K562 (cell line): ENCODE data around the gene ACCSL. TPM values are rescaled to one million over a fixed set of nuclear protein-coding genes. Genes with fewer than 3 reads are reported as not detected.

Experiments used
- ATAC-seq: fragments of 200-7000 bp; cut with Tn5 transposase; 3 replicates; pipeline ENCODE4 v1.9.1; 2020; ENCODE audit warnings: moderate library complexity
- BruUV-seq: library from RNA; stranded (reverse); fragments of 400-500 nt; replicated peaks from 2 replicates; lab custom pipeline; 2021; lab: Mats Ljungman, UMichigan
- CTCF ChIA-PET: fragments of 300-600 bp; formaldehyde crosslinking; extraction: SDS; loops from one replicate; lab custom pipeline; 2021; ENCODE audit warnings: low intra/inter-chr PET ratio; lab: Yijun Ruan, JAX
- POLR2A ChIA-PET: fragments of 300-600, 350-650 bp; sonication (Branson Sonifier 250); formaldehyde crosslinking; extraction: SDS; loops from one replicate; lab custom pipeline; 2021; ENCODE audit warnings: antibody characterized with exemption, inconsistent platforms; lab: Yijun Ruan, JAX
- DNase-seq, 4 experiments: peaks; one replicate each; pipeline versions ENCODE4 v3.0.0 to v3.0.0-alpha.2; 2011 to 2018; ENCODE audit warnings: low spot score in 3 of 4, mixed read lengths in 3 of 4; ENCODE audit errors: extremely low read depth in 1 of 4
- FAIRE-seq: peaks from 2 replicates; lab custom pipeline; 2011; peaks lifted over from hg19 to GRCh38; lab: Jason Lieb, UNC
- H2AFZ ChIP-seq: 2 replicates; pipeline ENCODE4 v1.6.0; 2011; ENCODE audit warnings: low read depth, low read length, control low read depth, inconsistent platforms
- H3K27ac ChIP-seq: fragments of 200-600 bp; 3 replicates; pipeline ENCODE4 v1.8.0; 2011; ENCODE audit warnings: low read depth, mild to moderate bottlenecking, control low read depth, inconsistent platforms, low read length, moderate library complexity, mixed read lengths; ENCODE audit errors: extremely low read depth
- H3K27me3 ChIP-seq, 2 experiments: fragments of 300-600 bp in 1 of 2; 2 replicates in 1 of 2; 3 replicates in 1 of 2; pipeline versions ENCODE4 v1.6.0 to v1.8.0; 2011; ENCODE audit warnings: inconsistent platforms in 2 of 2, low read length in 2 of 2, mild to moderate bottlenecking in 1 of 2, mixed read lengths in 1 of 2, moderate library complexity in 1 of 2; ENCODE audit not compliant: control insufficient read depth in 2 of 2, insufficient read depth in 2 of 2
- H3K36me3 ChIP-seq: fragments of 300-600 bp; 3 replicates; pipeline ENCODE4 v1.8.0; 2011; ENCODE audit warnings: mild to moderate bottlenecking, low read length, inconsistent platforms; ENCODE audit not compliant: control insufficient read depth, insufficient read depth
- H3K4me1 ChIP-seq, 2 experiments: fragments of 200-600 bp in 1 of 2; replicated peaks in 1 of 2; 2 replicates in 1 of 2; 3 replicates in 1 of 2; pipeline versions ENCODE4 v1.5.1 to v1.8.0; 2011; ENCODE audit warnings: inconsistent platforms in 2 of 2, low read length in 2 of 2, mild to moderate bottlenecking in 1 of 2, mixed read lengths in 1 of 2, moderate library complexity in 1 of 2; ENCODE audit not compliant: control insufficient read depth in 2 of 2, insufficient read depth in 2 of 2
- H3K4me2 ChIP-seq: 2 replicates; pipeline ENCODE4 v1.6.1; 2011; ENCODE audit warnings: low read length, control low read depth, inconsistent platforms, mixed read lengths; ENCODE audit not compliant: insufficient read depth
- H3K4me3 ChIP-seq: fragments of 200-600 bp; sonication (generic), shearing (Covaris generic); 2 replicates; pipeline ENCODE4 v1.5.1; 2016; ENCODE audit warnings: control low read depth, inconsistent platforms
- H3K79me2 ChIP-seq: fragments of 200-600 bp; 3 replicates; pipeline ENCODE4 v1.8.0; 2011; ENCODE audit warnings: low read length, inconsistent platforms; ENCODE audit not compliant: control insufficient read depth, insufficient read depth
- H3K9ac ChIP-seq, 2 experiments: 2 replicates each; pipeline versions ENCODE4 v1.6.0 to v1.6.1; 2011; ENCODE audit warnings: low read depth in 2 of 2, low read length in 2 of 2, control low read depth in 1 of 2, inconsistent platforms in 1 of 2, mild to moderate bottlenecking in 1 of 2, mixed read lengths in 1 of 2; ENCODE audit not compliant: insufficient read depth in 1 of 2
- H3K9me1 ChIP-seq: one replicate; pipeline ENCODE4 v1.6.0; 2011; ENCODE audit warnings: inconsistent platforms, mild to moderate bottlenecking, low read length, moderate library complexity; ENCODE audit not compliant: control insufficient read depth, insufficient read depth
- H3K9me3 ChIP-seq: replicated peaks from 2 replicates; pipeline ENCODE4 v1.5.1; 2011; ENCODE audit warnings: low read depth, low read length, inconsistent platforms; ENCODE audit not compliant: control insufficient read depth, insufficient read depth
- H4K20me1 ChIP-seq: replicated peaks from 2 replicates; pipeline ENCODE4 v1.6.1; 2011; ENCODE audit warnings: low read length, inconsistent platforms, mixed read lengths; ENCODE audit not compliant: control insufficient read depth, insufficient read depth
- ARNT ChIP-seq, 2 experiments: fragments of 450-650 bp; IDR thresholded peaks; 2 replicates each; pipeline ENCODE4 v1.6.1; 2016; ENCODE audit warnings: mild to moderate bottlenecking in 1 of 2
- CBFB ChIP-seq: sonication (generic); formaldehyde crosslinking; IDR thresholded peaks from 2 replicates; pipeline ENCODE4 v1.4.0; 2020; ENCODE audit warnings: mild to moderate bottlenecking, missing genetic modification reagents
- ERF ChIP-seq: fragments of 450-650 bp; formaldehyde crosslinking; IDR thresholded peaks from 2 replicates; pipeline ENCODE4 v1.4.0; 2020; ENCODE audit warnings: mild to moderate bottlenecking, mixed read lengths
- HMGXB4 ChIP-seq: sonication (generic); formaldehyde crosslinking; IDR thresholded peaks from 2 replicates; pipeline ENCODE4 v1.8.1; 2023; ENCODE audit warnings: mild to moderate bottlenecking, missing genetic modification reagents
- HNRNPK ChIP-seq: fragments of 200-400 bp; formaldehyde crosslinking; IDR thresholded peaks from one replicate; pipeline ENCODE4 v1.6.1; 2018; ENCODE audit warnings: mild to moderate bottlenecking, low read depth, low read length; ENCODE audit not compliant: poor library complexity, severe bottlenecking
- HOXB6 ChIP-seq: fragments of 250-450 bp; sonication (Bioruptor Pico); IDR thresholded peaks from 2 replicates; pipeline ENCODE4 v1.5.1; 2022; ENCODE audit warnings: mild to moderate bottlenecking, borderline replicate concordance
- KAT2B ChIP-seq: IDR thresholded peaks from one replicate; pipeline ENCODE4 v1.6.1; 2012; ENCODE audit warnings: low read depth, mild to moderate bottlenecking, control low read depth, inconsistent platforms, low read length, moderate library complexity
- KDM2B ChIP-seq: fragments of 250-450 bp; sonication (Bioruptor Pico); IDR thresholded peaks from 2 replicates; pipeline ENCODE4 v1.8.0; 2021; ENCODE audit warnings: mild to moderate bottlenecking, moderate library complexity
- MIER1 ChIP-seq: fragments of 450-650 bp; IDR thresholded peaks from 2 replicates; pipeline ENCODE4 v1.6.1; 2016; ENCODE audit warnings: antibody characterized with exemption, mild to moderate bottlenecking, low read depth
- MNT ChIP-seq, 2 experiments: fragments of 450-650 bp; conservative IDR thresholded peaks; 2 replicates each; pipeline ENCODE4 v1.6.1; 2017; ENCODE audit warnings: mild to moderate bottlenecking in 2 of 2, moderate library complexity in 2 of 2
- RFX7 ChIP-seq: fragments of 250-450 bp; sonication (Bioruptor Pico); IDR thresholded peaks from 2 replicates; pipeline ENCODE4 v1.5.1; 2021; ENCODE audit warnings: mild to moderate bottlenecking
- SIX5 ChIP-seq, 2 experiments: IDR thresholded peaks; 2 replicates each; pipeline ENCODE4 v1.6.1; 2011; ENCODE audit warnings: low read length in 2 of 2, borderline replicate concordance in 1 of 2, low read depth in 1 of 2, mild to moderate bottlenecking in 1 of 2, moderate library complexity in 1 of 2; ENCODE audit not compliant: insufficient read depth in 1 of 2
- SREBF2 ChIP-seq: sonication (generic); formaldehyde crosslinking; IDR thresholded peaks from 2 replicates; pipeline ENCODE4 v1.4.0; 2020; ENCODE audit warnings: mild to moderate bottlenecking, missing genetic modification reagents
- TEAD4 ChIP-seq, 2 experiments: sonication (generic) in 1 of 2; formaldehyde crosslinking in 1 of 2; IDR thresholded peaks; 2 replicates each; pipeline versions ENCODE4 v1.6.1 to v1.8.0; 2012 to 2022; ENCODE audit warnings: borderline replicate concordance in 1 of 2, inconsistent platforms in 1 of 2, low read length in 1 of 2, mild to moderate bottlenecking in 1 of 2, missing genetic modification reagents in 1 of 2
- ZNF766 ChIP-seq: fragments of 200-800 bp; sonication (Bioruptor generic); conservative IDR thresholded peaks from 2 replicates; pipeline ENCODE4 v1.6.1; 2016; ENCODE audit warnings: missing genetic modification characterization, missing compliant biosample characterization
- WGBS: fragments of 100-300 bp; shearing (Covaris generic); methylation state at CpG from one replicate; pipeline ENCODE4 v1.1.6; 2016; ENCODE audit warnings: low coverage, mixed read lengths; ENCODE audit not compliant: insufficient coverage; ENCODE audit errors: missing lambda C conversion rate; 5-methylcytosine and 5-hydroxymethylcytosine counted together
- in situ Hi-C: fragments of 300-500 bp; cut with MboI; formaldehyde crosslinking; loops from 4 replicates; pipeline ENCODE4 v1.15.0; 2018; ENCODE audit warnings: inconsistent platforms, mixed read lengths
- intact Hi-C: fragments of 100-400 bp; cut with micrococcal nuclease; formaldehyde crosslinking; loops from 2 replicates; pipeline ENCODE4 v1.14.2; 2022
- polyA plus RNA-seq, 8 experiments: library from polyadenylated mRNA; depleted of rRNA in 4 of 8; stranded (reverse) in 5 of 8; unstranded in 3 of 8; fragments of >200 nt; fragmentation: Nextera tagmentation in 2 of 8; fragmentation: Illumina TruSeq in 1 of 8; extraction: Ambion mirVana in 2 of 8; extraction: Trizol in 1 of 8; gene quantifications; 2 replicates each; pipeline versions ENCODE4 v1.2.1 to v1.2.3, GENCODE V29; 2011 to 2014; ENCODE audit warnings: inconsistent platforms in 1 of 8, missing spikeins in 1 of 8
- total RNA-seq, 7 experiments: library from RNA; depleted of rRNA in 6 of 7; stranded (reverse); fragments of >200 nt in 6 of 7; fragmentation: Illumina TruSeq in 2 of 7; extraction: Trizol in 2 of 7; gene quantifications; 2 replicates each; pipeline versions ENCODE4 v1.2.1 to v1.2.3, GENCODE V29; 2011 to 2021; ENCODE audit warnings: low replicate concordance in 1 of 7

ACCSL gene
- total and polyA plus RNA-seq, 9 of the 15 experiments (the other 6 are each of a cell fraction or from before 2014, with no cell fraction given) = not detected

GRCh38 chr11:44065841-44066731 is 18.3 kb downstream of the ACCSL start, which contains the start of gene ACCS:
ACCS (plus strand) TSS chr11:44066270; CDS start chr11:44067628, 1,358 bp downstream.
- DNase-seq (peak; percentile 89 to 95 (median 90)), ATAC-seq (peak; percentile 97), FAIRE-seq (peak; percentile 75)
- BruUV-seq = no TSS peak
- Histone ChIP-seq H2AFZ (peak within 1 kb of the TSS; percentile 83), H3K4me2 (peak within 1 kb of the TSS; percentile 82), H3K36me3 (peaks cover 20% of the 10 kb centered on the region), H3K4me3 (peak within 1 kb of the TSS; percentile 55), H3K9me3 (no peaks in the 10 kb centered on the region), H3K9me1 (no peaks in the 10 kb centered on the region), H3K27me3 (no peaks in the 10 kb centered on the region), H3K27ac (peak within 1 kb of the TSS; percentile 72), H3K79me2 (peaks cover 16% of the 10 kb centered on the region; the same call in 2 of the 3 replicates), H4K20me1 (no peaks in the 10 kb centered on the region), H3K4me1 (peaks cover 10 to 20% of the 10 kb centered on the region in 2 experiments; a peak in 4 of 5 replicates), H3K9ac (peak within 1 kb of the TSS; percentile 72 to 94)
- ChIA-PET CTCF (interaction anchor here (0.6 kb wide), 1 partner anchor 22 kb away, joined by 3 read pairs; no protein-coding TSS in a partner anchor), POLR2A (interaction anchor here (0.6 to 0.9 kb wide), 2 partner anchors 18 to 1815 kb away, joined by 3 read pairs; partner anchors contain the start of gene ACCSL)
- WGBS = 7% methylated on average over 44 of the region's 70 CpGs
- in situ Hi-C loops (no loop called here), intact Hi-C loops (loop anchor here (10.0 kb wide), 1 partner anchor 121 kb away; the partner anchor contains the start of gene C11orf96)
- TF ChIP-seq SIX5 (IDR thresholded peaks at IDR 0.05; ENCODE audit: borderline replicate concordance in 1 of 2, insufficient read depth in 1 of 2, low read depth in 1 of 2, low read length in 2 of 2) (no peak), HOXB6 (CRISPR knock-in tag) (no peak), MIER1 (no peak), ARNT (IDR thresholded peaks at IDR 0.05) (no peak), TEAD4 (IDR thresholded peaks at IDR 0.05; ENCODE audit: low read length) (no peak), TEAD4 (CRISPR knock-in tag; IDR thresholded peaks at IDR 0.05; ENCODE audit: borderline replicate concordance) (no peak), SREBF2 (CRISPR knock-in tag) (0 out of 2 replicates have a peak, but pooled peaks have one; percentile 42), HNRNPK (no peak), MNT (conservative IDR thresholded peaks at IDR 0.05) (peak; percentile 93 to 95), KAT2B (no peak), KDM2B (no peak), RFX7 (CRISPR knock-in tag) (no peak), ERF (CRISPR knock-in tag) (no peak), CBFB (no peak; the same call in 1 of the 2 replicates), ZNF766 (CRISPR knock-in tag) (no peak; the same call in 1 of the 2 replicates), HMGXB4 (no peak)
